ENCODE measurements around the gene TLK1. TPM values are rescaled to one million over a fixed set of nuclear protein-coding genes. Genes with fewer than 3 reads are reported as not detected.

TLK1 gene
- total RNA-seq, 1 experiment from 2014 or later = 10.1 TPM

GRCh38 chr2:171109020-171109419 lies 51.7 kb downstream of the TLK1 start:
- CTCF ChIA-PET = no interaction called here

DNA sequence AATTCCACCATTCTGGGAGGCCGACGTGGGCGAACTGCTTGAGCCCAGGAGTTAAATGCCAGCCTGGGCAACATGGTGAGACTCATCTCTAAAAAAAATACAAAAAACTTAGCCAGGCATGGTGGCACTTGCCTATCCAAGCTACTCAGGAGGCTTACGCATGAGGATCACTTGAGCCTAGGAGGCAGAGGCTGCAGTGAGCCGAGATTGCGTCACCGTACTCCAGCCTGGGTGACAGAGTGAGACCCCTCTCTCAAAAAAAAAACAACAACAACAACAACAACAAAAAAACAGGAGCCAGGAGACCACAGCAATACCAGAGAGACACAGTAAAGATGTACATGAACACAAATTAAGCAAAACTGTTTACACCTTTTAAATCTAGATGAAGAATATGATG lies 52.9 kb downstream of the TLK1 start:
- intact Hi-C loops (cut with micrococcal nuclease) = no loop called here
- Histone ChIP-seq H3K79me2 (ENCODE audit: low read length) (peaks cover 95% of the 10 kb centered on the region), H3K4me2 (ENCODE audit: low read length) (no peak overlapping the region), H3K4me3 (ENCODE audit: low read length) (no peak overlapping the region), H3K9ac (ENCODE audit: low read length) (no peak overlapping the region), H3K9me3 (ENCODE audit: low read length) (no peaks in the 10 kb centered on the region), H3K4me1 (ENCODE audit: insufficient read depth, low read length) (no peaks in the 10 kb centered on the region), H3K27me3 (ENCODE audit: low read length) (no peaks in the 10 kb centered on the region), H3K9me2 (replicated peaks; ENCODE audit: low read length) (no peaks in the 10 kb centered on the region), H3F3A (ENCODE audit: low read length, unreplicated experiment) (no peaks in the 10 kb centered on the region), H2AFZ (ENCODE audit: low read length) (no peak overlapping the region), H3K27ac (ENCODE audit: low read length) (no peak overlapping the region), H4K20me1 (ENCODE audit: low read length) (peaks cover 9% of the 10 kb centered on the region; the same call in 1 of the 2 replicates), H3K36me3 (ENCODE audit: low read depth, low read length) (peaks cover 3% of the 10 kb centered on the region; the same call in 1 of the 2 replicates)
- BruUV-seq (replicated peaks) = no TSS peak
- POLR2A ChIA-PET (ENCODE audit: unreplicated experiment) = no interaction called here
- DNase-seq (no peak), ATAC-seq (no peak)
- CTCF ChIA-PET = no interaction called here
- TF ChIP-seq EZH2phosphoT487 (IDR thresholded peaks at IDR 0.05; ENCODE audit: borderline replicate concordance, low read length) (no peak), CTCF (conservative IDR thresholded peaks at IDR 0.05; ENCODE audit: low read depth, low read length) (no peak), EZH2 (IDR thresholded peaks at IDR 0.05; ENCODE audit: low read length, unreplicated experiment) (no peak)

More at GRCh38 chr2:171109020-171109419, 51.7 kb downstream of the TLK1 start:
- intact Hi-C loops (cut with micrococcal nuclease) = no loop called here
- TF ChIP-seq EZH2phosphoT487 (IDR thresholded peaks at IDR 0.05; ENCODE audit: borderline replicate concordance, low read length) (no peak), EZH2 (IDR thresholded peaks at IDR 0.05; ENCODE audit: low read length, unreplicated experiment) (no peak), CTCF (conservative IDR thresholded peaks at IDR 0.05; ENCODE audit: low read depth, low read length) (no peak)
- no peak overlapping the region for H3K4me3 ChIP-seq (ENCODE audit: low read length)
- peaks cover 95% of the 10 kb centered on the region for H3K79me2 ChIP-seq (ENCODE audit: low read length)
- peaks cover 9% of the 10 kb centered on the region; the same call in 1 of the 2 replicates for H4K20me1 ChIP-seq (ENCODE audit: low read length)
- no TSS peak for BruUV-seq (replicated peaks)
- H3F3A ChIP-seq (ENCODE audit: low read length, unreplicated experiment) = no peaks in the 10 kb centered on the region
- no peak overlapping the region for H3K27ac ChIP-seq (ENCODE audit: low read length)
- no peaks in the 10 kb centered on the region for H3K27me3 ChIP-seq (ENCODE audit: low read length)
- H3K4me1 ChIP-seq (ENCODE audit: insufficient read depth, low read length) = no peaks in the 10 kb centered on the region
- POLR2A ChIA-PET (ENCODE audit: unreplicated experiment) = no interaction called here
- H3K4me2 ChIP-seq (ENCODE audit: low read length) = no peak overlapping the region
- peaks cover 3% of the 10 kb centered on the region; the same call in 1 of the 2 replicates for H3K36me3 ChIP-seq (ENCODE audit: low read depth, low read length)
- no peak overlapping the region for H3K9ac ChIP-seq (ENCODE audit: low read length)
- no peak for DNase-seq
- H3K9me2 ChIP-seq (replicated peaks; ENCODE audit: low read length) = no peaks in the 10 kb centered on the region
- H3K9me3 ChIP-seq (ENCODE audit: low read length) = no peaks in the 10 kb centered on the region
- ATAC-seq = no peak
- H2AFZ ChIP-seq (ENCODE audit: low read length) = no peak overlapping the region

DNA sequence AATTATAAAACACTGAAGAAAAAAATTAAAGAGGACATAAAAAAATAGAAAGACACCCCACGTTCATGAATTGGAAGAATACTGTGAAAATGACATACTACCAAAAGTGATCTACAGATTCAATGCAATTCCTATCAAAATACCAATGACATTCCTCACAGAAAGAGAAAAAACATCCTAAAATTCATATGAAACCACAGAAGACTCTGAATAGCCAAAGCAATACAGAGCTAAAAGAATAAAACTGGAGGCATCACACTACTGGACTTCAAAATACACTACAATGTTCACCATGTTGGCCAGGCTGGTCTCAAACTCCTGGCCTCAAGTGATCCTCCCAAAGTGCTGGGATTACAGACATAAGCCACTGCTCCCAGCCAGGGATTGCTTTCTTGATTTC lies 56.3 kb downstream of the TLK1 start:
- H3K9me2 ChIP-seq (replicated peaks; ENCODE audit: low read length) = no peaks in the 10 kb centered on the region
- H3K4me1 ChIP-seq (ENCODE audit: insufficient read depth, low read length) = no peaks in the 10 kb centered on the region
- BruUV-seq (replicated peaks) = no TSS peak
- H3K36me3 ChIP-seq (ENCODE audit: low read depth, low read length) = peaks cover 17% of the 10 kb centered on the region; the same call in 1 of the 2 replicates
- H3K9ac ChIP-seq (ENCODE audit: low read length) = no peak overlapping the region
- no peak for ATAC-seq
- TF ChIP-seq EZH2 (IDR thresholded peaks at IDR 0.05; ENCODE audit: low read length, unreplicated experiment) (no peak), CTCF (conservative IDR thresholded peaks at IDR 0.05; ENCODE audit: low read depth, low read length) (no peak), EZH2phosphoT487 (IDR thresholded peaks at IDR 0.05; ENCODE audit: borderline replicate concordance, low read length) (no peak)
- no peaks in the 10 kb centered on the region for H4K20me1 ChIP-seq (ENCODE audit: low read length)
- no peak overlapping the region for H2AFZ ChIP-seq (ENCODE audit: low read length)
- CTCF ChIA-PET = no interaction called here
- no peak overlapping the region for H3K27ac ChIP-seq (ENCODE audit: low read length)
- POLR2A ChIA-PET (ENCODE audit: unreplicated experiment) = no interaction called here
- intact Hi-C loops (cut with micrococcal nuclease) = no loop called here
- H3K4me2 ChIP-seq (ENCODE audit: low read length) = no peak overlapping the region
- peaks cover 92% of the 10 kb centered on the region for H3K79me2 ChIP-seq (ENCODE audit: low read length)
- DNase-seq = no peak
- no peak overlapping the region for H3K4me3 ChIP-seq (ENCODE audit: low read length)
- H3K27me3 ChIP-seq (ENCODE audit: low read length) = no peaks in the 10 kb centered on the region
- H3F3A ChIP-seq (ENCODE audit: low read length, unreplicated experiment) = no peaks in the 10 kb centered on the region
- no peaks in the 10 kb centered on the region; the same call in 1 of the 2 replicates for H3K9me3 ChIP-seq (ENCODE audit: low read length)
